Fibroblast of skin of right quadriceps (primary cell): ENCODE measurements around the gene SYCP3.
A peak's percentile ranks its signal among the peaks of the same experiment; 100 is the strongest.

ENCODE experiments used
- DNase-seq: peaks from one replicate; pipeline ENCODE4 v3.0.0-alpha.2; 2013

Gene SYCP3

DNA sequence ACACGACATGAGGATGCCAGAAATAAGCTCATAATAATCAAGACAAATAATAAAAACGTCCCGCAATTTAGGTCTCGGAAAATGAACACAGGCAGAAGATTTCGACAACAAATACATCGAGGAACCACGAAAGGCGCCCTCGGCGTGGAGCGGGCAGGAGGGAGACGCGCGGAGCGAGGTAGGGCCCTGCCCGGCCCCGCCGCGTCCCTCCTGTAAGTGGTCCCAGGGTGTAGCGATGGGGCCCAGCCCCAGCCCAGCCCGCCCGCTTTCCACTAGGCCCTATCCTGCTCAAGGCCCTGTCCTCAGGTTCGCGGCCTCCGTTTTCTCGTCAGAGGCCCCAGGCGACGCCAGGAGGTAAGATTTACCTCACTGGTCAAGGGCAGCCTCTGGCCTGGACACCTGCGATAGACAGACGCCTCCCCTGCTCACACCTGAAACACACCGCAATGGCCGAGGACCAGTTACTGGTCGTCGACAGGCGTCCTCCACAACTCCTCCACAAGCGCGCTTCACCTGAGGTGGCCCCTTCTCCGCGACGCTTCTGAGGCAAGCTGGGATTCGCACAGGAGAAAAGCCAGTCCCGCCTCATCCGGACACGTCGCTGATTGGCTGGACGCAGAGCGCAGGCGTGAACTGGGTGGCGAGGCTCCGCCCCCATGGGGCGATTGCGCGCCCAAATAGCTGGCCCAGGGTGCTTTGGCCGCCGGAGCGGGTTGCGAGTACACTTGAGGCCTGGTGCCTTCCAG lies at the start of gene SYCP3:
Gene SYCP3 (minus strand): TSS at position 543 of the 746 bp plus-strand sequence. CDS start 1,527 bp downstream, outside the sequence.
- no peak for DNase-seq

DNA sequence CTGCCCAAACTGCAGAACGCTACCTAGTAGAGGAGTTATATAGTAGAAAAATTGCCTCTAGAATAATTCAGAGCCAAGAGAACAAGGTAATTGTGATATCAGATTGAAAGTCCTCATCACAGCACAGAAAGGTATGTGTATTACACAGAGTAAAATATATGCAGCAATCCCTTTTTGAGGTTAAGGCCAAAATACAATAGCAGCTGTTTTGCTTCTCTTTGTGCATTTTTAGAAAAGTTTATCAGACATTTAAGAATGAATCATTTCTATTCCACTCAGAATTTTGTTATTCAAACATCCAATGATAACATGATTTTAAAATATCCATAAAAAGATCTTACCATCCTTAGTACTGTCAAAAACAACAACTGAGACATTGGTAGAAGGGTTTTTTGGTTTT lies 46.4 kb upstream of the SYCP3 start:
- DNase-seq, result no peak

- DNase-seq, result no peak
Measured at GRCh38 chr12:101784376-101784775, 45.1 kb upstream of the SYCP3 start.

- no peak for DNase-seq
Measured at GRCh38 chr12:101783838-101784237, 44.6 kb upstream of the SYCP3 start.

DNA sequence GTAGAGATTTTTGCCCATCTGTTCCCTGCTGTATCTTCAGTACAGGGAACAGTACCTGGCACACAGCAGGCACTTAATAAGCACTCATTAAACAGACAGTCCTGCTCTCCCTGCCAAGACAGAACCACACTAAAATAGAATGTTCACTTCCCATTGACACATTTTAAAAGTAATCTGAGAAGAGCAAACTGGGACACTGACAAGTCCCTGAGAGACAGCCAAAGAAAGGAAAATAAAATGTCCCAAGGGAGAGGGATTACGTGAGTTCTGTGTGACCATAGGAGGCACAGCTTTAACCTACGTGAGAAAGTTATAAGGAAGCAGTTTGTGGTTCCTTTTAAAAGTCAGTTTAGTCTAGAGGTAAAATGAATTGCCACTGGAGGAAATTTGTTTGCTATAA lies 43.9 kb upstream of the SYCP3 start:
- peak; percentile 33 for DNase-seq

- peak; percentile 53 for DNase-seq
Measured at GRCh38 chr12:101782273-101782731, 43.0 kb upstream of the SYCP3 start.

GRCh38 chr12:101781834-101782233 lies 42.6 kb upstream of the SYCP3 start:
- no peak for DNase-seq

DNA sequence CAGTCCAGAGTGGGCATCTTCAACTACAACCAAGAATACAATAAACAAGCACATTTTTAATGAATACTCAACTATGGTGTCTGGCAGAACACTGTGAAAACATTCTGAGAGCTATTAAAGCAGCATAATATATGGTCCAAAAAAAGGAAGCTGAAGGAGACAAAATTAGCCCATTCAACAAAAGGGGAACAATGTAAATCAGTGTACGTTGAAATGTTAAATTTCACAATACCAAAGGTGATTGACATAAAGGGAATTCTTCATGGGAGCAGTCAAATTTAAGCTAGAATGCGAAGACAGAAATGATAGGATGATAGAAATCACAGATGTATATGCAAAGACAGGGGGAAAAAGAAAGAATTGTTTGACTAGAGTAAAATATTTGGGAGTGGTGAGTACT lies 41.3 kb upstream of the SYCP3 start:
- DNase-seq, result no peak

DNA sequence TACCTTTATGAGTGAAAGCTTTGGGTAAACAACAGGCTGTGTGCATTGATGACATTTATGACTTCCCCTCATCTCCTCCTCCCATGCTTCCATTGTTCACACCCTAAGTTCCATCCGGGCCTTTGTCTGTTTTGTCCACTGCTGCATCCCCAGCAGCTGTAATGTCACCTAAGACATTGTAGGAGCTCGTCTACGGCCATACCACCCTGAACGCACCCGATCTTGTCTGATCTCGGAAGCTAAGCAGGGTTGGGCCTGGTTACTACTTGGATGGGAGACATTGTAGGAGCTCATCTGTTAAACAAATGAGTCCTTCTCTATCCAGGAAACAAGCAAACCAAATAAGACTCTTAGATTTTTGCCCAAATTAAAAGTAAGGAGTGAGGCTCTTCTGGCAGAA lies 40.4 kb upstream of the SYCP3 start:
- DNase-seq, result no peak

DNA sequence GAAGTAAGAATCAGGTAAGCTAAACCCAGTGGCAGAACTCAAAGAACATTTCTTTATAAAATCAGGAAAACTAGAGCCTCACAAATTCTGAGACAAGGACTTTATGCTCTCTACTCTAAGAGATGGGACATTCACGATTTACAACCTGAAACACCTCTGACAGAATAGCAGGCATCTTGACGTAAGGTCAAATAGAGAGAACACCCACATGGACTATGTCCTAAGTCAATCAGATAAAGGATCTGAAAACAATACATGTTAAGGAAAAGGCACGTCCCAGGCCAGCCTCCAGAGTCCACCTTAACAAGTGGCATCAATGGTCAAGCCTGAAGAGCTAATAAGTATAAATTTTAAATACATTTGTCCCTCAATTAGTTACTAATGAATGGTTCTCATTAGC lies 39.9 kb upstream of the SYCP3 start:
- DNase-seq, result no peak

DNA sequence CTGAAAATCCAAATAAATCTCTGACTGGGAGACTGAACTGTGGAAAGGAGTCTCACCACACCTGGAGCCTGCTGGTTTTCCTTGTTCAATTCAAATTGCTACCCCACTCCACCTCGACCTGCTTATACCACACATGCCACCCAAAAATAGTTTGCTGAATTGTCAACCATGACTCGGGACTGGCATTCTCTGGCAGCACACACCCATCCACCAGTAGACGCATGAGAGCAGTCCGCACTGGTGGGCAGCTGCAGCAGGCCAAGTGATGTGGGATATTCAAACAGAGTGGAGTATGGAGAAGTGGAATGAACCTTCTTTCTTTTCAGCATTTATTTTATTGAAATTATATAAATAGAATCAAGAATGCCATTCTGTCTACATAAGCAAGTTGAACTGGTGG lies 38.7 kb upstream of the SYCP3 start:
- DNase-seq, result no peak

DNA sequence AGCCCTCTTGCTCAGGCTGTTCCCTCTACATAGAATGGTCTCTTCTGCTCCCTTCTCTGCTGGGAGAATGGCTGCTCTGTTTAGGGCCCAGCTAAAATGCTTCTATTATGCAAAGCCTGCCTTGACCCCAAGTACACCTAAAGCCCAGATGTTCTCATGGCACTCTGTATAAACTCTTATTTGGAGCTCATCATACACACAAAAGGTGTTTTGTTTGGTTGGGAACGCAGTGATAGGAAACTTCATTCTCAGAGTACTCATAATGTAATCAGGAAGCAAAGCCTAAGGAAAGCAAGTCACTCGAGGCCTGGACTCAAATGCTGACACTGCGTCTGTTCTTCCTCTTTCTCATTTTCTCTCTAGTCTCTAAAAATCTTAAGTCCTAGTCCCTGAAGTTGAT lies 38.2 kb upstream of the SYCP3 start:
- no peak for DNase-seq

- no peak for DNase-seq
Measured at GRCh38 chr12:101775816-101776215, 36.6 kb upstream of the SYCP3 start.

GRCh38 chr12:101773650-101774162 lies 34.4 kb upstream of the SYCP3 start:
- peak; percentile 57 for DNase-seq

DNA sequence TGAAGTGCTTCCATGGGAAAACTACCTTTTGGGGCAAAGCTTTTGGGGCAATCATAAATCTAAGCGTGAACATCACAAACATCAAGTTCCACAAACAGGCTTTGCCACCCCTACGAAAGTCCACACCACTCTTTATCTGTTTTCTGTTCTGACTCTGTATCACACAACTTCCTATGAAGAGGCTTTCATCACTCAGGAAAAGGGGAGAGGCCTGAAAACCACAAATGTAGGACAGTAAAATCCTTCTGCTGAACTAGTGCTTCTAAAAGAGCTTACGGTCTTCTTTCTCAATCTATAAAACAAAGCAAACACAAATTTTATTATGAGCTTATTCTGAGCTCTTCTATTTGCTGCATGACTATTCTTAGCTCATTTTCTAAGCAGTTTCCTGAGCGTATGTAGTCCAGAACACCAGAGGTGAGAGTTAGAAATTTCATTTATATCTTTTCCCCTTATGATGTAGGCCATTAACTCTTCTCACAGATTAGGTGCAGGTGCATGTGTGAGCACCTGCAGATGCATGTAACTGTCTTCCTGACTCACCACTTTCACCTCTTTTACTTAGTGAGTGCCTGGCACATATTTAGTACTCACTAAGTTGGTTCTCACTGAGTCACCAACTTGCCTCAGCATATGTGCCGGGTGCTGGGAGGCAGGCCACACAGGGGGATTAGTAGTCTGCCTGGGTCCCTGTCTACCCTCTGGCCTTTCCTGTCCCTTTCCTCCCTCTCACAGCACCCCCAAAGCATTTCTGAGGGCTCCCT lies 32.9 kb upstream of the SYCP3 start:
- no peak for DNase-seq

- DNase-seq, result no peak
Measured at GRCh38 chr12:101769865-101770264, 30.6 kb upstream of the SYCP3 start.

GRCh38 chr12:101768781-101769180 lies 29.5 kb upstream of the SYCP3 start:
- no peak for DNase-seq

- no peak for DNase-seq
Measured at GRCh38 chr12:101767537-101767936, 28.3 kb upstream of the SYCP3 start.

DNA sequence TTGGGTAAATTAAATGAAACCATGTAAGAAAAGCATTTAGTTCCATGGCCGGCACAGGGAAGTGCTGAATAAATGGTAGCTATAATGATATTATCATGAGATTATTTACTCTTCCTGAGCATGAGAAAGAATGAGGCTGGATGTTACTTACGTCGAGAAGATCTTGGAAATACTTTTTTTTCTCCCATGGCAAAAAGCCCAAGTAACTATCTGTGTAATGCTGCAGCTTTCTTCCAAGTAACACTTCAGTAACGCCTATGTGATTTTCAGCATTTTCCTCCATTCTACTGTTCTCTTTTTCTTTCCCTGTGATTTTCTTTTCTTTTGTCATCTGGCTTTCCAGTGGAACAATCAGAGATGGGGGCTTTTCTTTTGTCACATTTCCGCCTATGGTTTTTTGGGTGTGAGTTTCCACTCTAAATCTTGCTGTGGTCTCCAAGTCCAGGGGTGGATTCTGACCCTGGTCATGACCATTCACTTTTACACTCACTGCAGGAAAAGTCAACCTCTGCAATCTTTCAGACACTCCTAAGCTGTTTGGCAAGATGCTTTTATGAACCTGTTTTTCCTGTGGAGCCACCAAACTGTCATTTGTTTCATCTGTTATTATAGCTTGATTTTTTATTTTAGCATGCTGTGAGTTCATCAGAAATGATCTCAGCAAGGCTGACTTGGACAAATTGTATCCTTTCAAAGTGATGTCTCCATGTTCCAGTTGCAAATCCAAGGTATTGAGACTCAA lies 25.0 kb upstream of the SYCP3 start:
- DNase-seq, result no peak

DNA sequence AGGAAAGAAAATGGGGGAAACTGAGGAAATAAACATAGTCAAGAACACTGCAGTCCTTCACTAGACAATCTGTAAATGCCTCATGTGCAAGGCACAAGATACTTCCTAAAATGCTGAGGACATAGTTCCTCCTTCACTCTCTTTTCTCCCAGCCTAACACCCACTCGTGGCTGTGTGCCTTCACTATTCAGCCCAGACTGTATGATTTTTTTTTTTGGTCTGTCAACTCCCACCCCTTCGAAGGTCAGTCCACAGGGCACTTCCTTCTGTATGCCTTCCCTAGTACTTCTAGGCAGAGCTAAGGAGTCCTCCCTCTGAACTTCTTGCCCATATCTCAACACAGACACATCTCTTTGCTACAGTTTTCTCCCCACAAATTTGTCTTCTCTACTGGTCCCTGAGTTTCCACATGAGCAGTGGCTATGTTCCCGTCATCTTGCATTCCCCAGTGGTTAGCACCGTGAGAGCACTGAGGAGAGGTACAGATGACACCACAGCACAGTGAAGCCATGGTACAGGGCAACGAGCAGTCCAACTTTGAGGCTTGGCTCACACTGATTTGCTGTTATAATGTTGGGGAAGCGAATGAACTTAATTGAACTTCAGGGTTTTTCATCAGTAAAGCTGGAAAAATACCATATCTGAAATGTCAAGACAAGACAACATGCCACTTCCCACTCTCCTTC lies 24.1 kb upstream of the SYCP3 start:
- DNase-seq, result no peak

DNA sequence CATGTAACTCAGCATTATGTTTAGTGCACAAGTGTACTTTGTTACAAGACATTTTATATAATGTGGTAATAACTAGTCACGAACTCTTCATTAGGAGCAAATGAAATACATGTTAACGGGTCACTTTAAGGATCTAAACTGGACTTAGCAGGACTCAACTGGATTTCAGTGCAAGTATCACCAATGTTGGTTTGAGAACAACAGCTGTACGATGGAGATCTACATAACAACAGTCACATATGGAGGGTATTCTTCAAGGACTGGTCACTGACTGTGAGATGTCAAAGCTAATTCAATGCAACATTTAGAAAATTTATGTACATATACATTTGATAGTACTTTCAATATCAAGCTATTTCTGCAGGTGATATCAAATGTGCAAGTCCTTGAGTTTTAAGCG lies 22.5 kb upstream of the SYCP3 start:
- no peak for DNase-seq

DNA sequence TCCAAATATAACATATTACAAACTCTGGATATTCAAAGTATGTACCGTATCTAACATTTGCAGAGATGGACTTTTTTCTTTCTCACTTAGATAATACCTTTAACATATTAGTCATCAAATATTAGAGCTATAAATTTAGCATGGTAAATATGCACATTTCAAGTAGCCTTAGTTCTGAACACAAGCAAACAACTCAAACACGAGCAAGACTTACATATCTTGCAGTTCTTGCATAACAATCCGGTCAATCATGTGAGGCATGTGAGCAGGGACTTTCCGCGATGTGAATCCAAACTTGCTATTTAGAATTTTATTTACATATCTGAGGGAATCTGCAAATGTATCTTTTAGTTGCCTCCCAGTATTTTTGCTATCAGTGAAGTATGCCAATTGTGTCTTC lies 22.1 kb upstream of the SYCP3 start:
- no peak for DNase-seq
